ENCODE data around the gene PRDX5.

PRDX5 gene

DNA sequence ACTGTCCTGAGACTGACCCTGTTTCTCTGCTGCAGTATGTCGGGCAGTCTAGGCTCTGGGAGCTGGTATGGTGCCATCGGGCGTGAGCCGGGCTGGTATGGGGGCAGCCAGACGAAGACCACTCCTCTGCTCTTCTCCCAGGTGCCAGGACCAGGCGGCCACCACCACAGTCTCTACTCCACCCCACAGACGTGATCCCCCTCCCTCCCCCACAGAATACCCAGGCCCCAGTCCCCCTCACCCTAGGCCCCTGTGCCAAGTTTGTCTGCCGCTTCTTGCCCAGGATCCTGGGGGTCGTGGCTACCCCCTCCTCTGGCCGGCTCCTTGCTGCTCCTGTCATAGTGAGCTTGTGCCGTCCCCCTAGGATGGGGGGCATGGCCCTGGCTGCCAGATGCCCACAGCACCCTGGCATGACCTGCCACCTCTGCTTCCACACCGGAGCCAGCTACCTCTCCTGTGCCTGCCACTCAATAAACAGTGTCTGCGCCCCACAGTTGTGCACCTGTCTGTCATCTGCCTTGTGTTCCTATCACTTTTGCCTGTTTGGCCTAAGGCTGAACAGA, 28.8 kb upstream of the PRDX5 start:
- no peak for DNase-seq
- H3K4me3 ChIP-seq (ENCODE audit: low read depth, low read length), result no peak overlapping the region
- peaks cover 22% of the 10 kb centered on the region for H3K27me3 ChIP-seq (ENCODE audit: insufficient read depth, low read depth, severe bottlenecking)
- no peak for TF ChIP-seq CTCF (IDR thresholded peaks at IDR 0.05; ENCODE audit: low read depth, low read length)
- no peaks in the 10 kb centered on the region for H3K9me3 ChIP-seq (ENCODE audit: severe bottlenecking)
- no peaks in the 10 kb centered on the region for H3K36me3 ChIP-seq
- H3K27ac ChIP-seq, result no peak overlapping the region

- Histone ChIP-seq H3K4me3 (ENCODE audit: low read depth, low read length) (no peak overlapping the region), H3K9me3 (ENCODE audit: severe bottlenecking) (no peaks in the 10 kb centered on the region), H3K36me3 (no peaks in the 10 kb centered on the region), H3K27ac (no peak overlapping the region), H3K27me3 (ENCODE audit: insufficient read depth, low read depth, severe bottlenecking) (peaks cover 22% of the 10 kb centered on the region)
- no peak for TF ChIP-seq CTCF (IDR thresholded peaks at IDR 0.05; ENCODE audit: low read depth, low read length)
- DNase-seq, result no peak
Observed at GRCh38 chr11:64290352-64291261, 27.3 kb upstream of the PRDX5 start.

DNA sequence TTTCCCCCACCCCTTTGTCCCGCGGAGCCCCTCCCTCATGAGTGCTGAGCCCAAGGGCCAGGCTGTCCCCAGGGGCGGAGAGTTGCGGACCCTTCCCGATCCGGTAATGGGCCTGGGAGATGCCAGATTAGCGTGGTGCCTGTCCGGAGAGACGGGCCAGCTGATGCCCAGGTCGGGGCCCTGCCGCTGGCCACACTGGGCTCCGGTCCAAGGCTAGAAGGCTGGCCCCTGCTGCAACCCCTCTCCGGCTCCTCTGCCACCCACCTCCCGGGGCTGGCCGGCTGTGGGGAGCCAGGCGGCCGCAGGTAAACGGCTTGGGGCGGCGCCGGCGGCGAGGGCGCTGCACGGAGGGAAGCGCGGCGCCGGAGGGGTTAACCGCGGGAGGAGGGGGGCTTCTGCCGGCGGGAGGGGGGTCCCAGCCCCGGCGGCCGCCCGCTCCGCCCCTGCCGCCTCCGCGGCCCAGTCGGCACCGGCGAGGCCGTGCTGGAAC, 26.6 kb upstream of the PRDX5 start, which contains the start of gene KCNK4:
KCNK4 (plus strand) TSS at position 41 of the 490 bp plus-strand sequence. CDS start 1,717 bp downstream, outside the sequence.
- Histone ChIP-seq H3K4me3 (ENCODE audit: low read depth, low read length) (peak within 1 kb of the TSS; percentile 39), H3K36me3 (no peaks in the 10 kb centered on the region), H3K9me3 (ENCODE audit: severe bottlenecking) (no peaks in the 10 kb centered on the region), H3K27ac (no peak within 1 kb of the TSS), H3K27me3 (ENCODE audit: insufficient read depth, low read depth, severe bottlenecking) (peaks cover 22% of the 10 kb centered on the region)
- no peak for TF ChIP-seq CTCF (IDR thresholded peaks at IDR 0.05; ENCODE audit: low read depth, low read length)
- no peak for DNase-seq

GRCh38 chr11:64291752-64292459, 26.0 kb upstream of the PRDX5 start:
- Histone ChIP-seq H3K4me3 (ENCODE audit: low read depth, low read length) (peak overlapping the region; percentile 39), H3K27me3 (ENCODE audit: insufficient read depth, low read depth, severe bottlenecking) (peaks cover 22% of the 10 kb centered on the region), H3K9me3 (ENCODE audit: severe bottlenecking) (no peaks in the 10 kb centered on the region), H3K36me3 (no peaks in the 10 kb centered on the region), H3K27ac (no peak overlapping the region)
- no peak for DNase-seq
- TF ChIP-seq CTCF (IDR thresholded peaks at IDR 0.05; ENCODE audit: low read depth, low read length), result no peak

- peak overlapping the region; percentile 39 for H3K4me3 ChIP-seq (ENCODE audit: low read depth, low read length)
- no peak for TF ChIP-seq CTCF (IDR thresholded peaks at IDR 0.05; ENCODE audit: low read depth, low read length)
- peaks cover 22% of the 10 kb centered on the region for H3K27me3 ChIP-seq (ENCODE audit: insufficient read depth, low read depth, severe bottlenecking)
Observed at GRCh38 chr11:64292460-64293254, 25.3 kb upstream of the PRDX5 start.

More at GRCh38 chr11:64292460-64293254, 25.3 kb upstream of the PRDX5 start:
- DNase-seq, result no peak
- Histone ChIP-seq H3K36me3 (no peaks in the 10 kb centered on the region), H3K27ac (no peak overlapping the region), H3K9me3 (ENCODE audit: severe bottlenecking) (no peaks in the 10 kb centered on the region)
